ENCODE results near the gene NFATC2IP. TPM values are rescaled to one million over a fixed set of nuclear protein-coding genes. Genes with fewer than 3 reads are reported as not detected.
A peak's percentile ranks its signal among the peaks of the same experiment; 100 is the strongest.
"Not testable (repeated sequence)": the region's sequence is repeated elsewhere in the genome, so short reads cannot be mapped to it uniquely, and the experiment has no call there.

The NFATC2IP gene
- total RNA-seq, 1 donor from 2014 or later: 38.7 TPM

- no peak for DNase-seq (ENCODE audit: extremely low read depth, low read depth, low spot score)
Measured at GRCh38 chr16:28925386-28926228, 25.1 kb upstream of the NFATC2IP start.

- not testable (repeated sequence) for DNase-seq (ENCODE audit: extremely low read depth, low read depth, low spot score)
Measured at GRCh38 chr16:28926284-28926683, 24.5 kb upstream of the NFATC2IP start.

- no peak for DNase-seq (ENCODE audit: extremely low read depth, low read depth, low spot score)
Measured at GRCh38 chr16:28927815-28928214, 22.9 kb upstream of the NFATC2IP start.

- DNase-seq (ENCODE audit: extremely low read depth, low read depth, low spot score): no peak
Measured at GRCh38 chr16:28930203-28930602, 20.5 kb upstream of the NFATC2IP start.

- no peak for DNase-seq (ENCODE audit: extremely low read depth, low read depth, low spot score)
Measured at GRCh38 chr16:28930652-28931051, 20.1 kb upstream of the NFATC2IP start.

- no peak for DNase-seq (ENCODE audit: extremely low read depth, low read depth, low spot score)
Measured at GRCh38 chr16:28931801-28932225, 18.9 kb upstream of the NFATC2IP start, which contains the start of gene CD19. Gene CD19 (plus strand): TSS chr16:28931971. CDS start chr16:28932001, 30 bp downstream.

- no peak for DNase-seq (ENCODE audit: extremely low read depth, low read depth, low spot score)
Measured at GRCh38 chr16:28932339-28933141, 18.2 kb upstream of the NFATC2IP start.

GRCh38 chr16:28933171-28933570 lies 17.6 kb upstream of the NFATC2IP start:
- DNase-seq (ENCODE audit: extremely low read depth, low read depth, low spot score): no peak

GRCh38 chr16:28935346-28935745 lies 15.4 kb upstream of the NFATC2IP start:
- DNase-seq (ENCODE audit: extremely low read depth, low read depth, low spot score): no peak

- peak; percentile 27 for DNase-seq (ENCODE audit: extremely low read depth, low read depth, low spot score)
Measured at GRCh38 chr16:28935924-28936783, 14.6 kb upstream of the NFATC2IP start.

GRCh38 chr16:28936784-28937155 lies 14.0 kb upstream of the NFATC2IP start:
- no peak for DNase-seq (ENCODE audit: extremely low read depth, low read depth, low spot score)

GRCh38 chr16:28937222-28937876 lies 13.4 kb upstream of the NFATC2IP start:
- DNase-seq (ENCODE audit: extremely low read depth, low read depth, low spot score): no peak

GRCh38 chr16:28938721-28939120 lies 12.0 kb upstream of the NFATC2IP start:
- no peak for DNase-seq (ENCODE audit: extremely low read depth, low read depth, low spot score)

GRCh38 chr16:28939825-28940224 lies 10.9 kb upstream of the NFATC2IP start:
- not testable (repeated sequence) for DNase-seq (ENCODE audit: extremely low read depth, low read depth, low spot score)

- DNase-seq (ENCODE audit: extremely low read depth, low read depth, low spot score): no peak
Measured at GRCh38 chr16:28943281-28943680, 7.5 kb upstream of the NFATC2IP start.

GRCh38 chr16:28946681-28947080 lies 4.1 kb upstream of the NFATC2IP start:
- no peak for DNase-seq (ENCODE audit: extremely low read depth, low read depth, low spot score)

- DNase-seq (ENCODE audit: extremely low read depth, low read depth, low spot score): no peak
Measured at GRCh38 chr16:28951410-28951943, 740 bp downstream of the NFATC2IP start.

GRCh38 chr16:28958216-28958615 lies 7.5 kb downstream of the NFATC2IP start:
- no peak for DNase-seq (ENCODE audit: extremely low read depth, low read depth, low spot score)

GRCh38 chr16:28958836-28959235 lies 8.1 kb downstream of the NFATC2IP start:
- DNase-seq (ENCODE audit: extremely low read depth, low read depth, low spot score): no peak

- no peak for DNase-seq (ENCODE audit: extremely low read depth, low read depth, low spot score)
Measured at GRCh38 chr16:28964072-28964471, 13.3 kb downstream of the NFATC2IP start.
